Erythroblast (primary cell): ENCODE measurements around the gene PAK5.

ENCODE experiments used
- GATA1 ChIP-seq: IDR thresholded peaks from 2 replicates; pipeline ENCODE4 v1.6.1; 2011; ENCODE audit warnings: low read depth, mild to moderate bottlenecking, control low read depth, low read length, moderate library complexity
- POLR2A ChIP-seq: IDR thresholded peaks from 2 replicates; pipeline ENCODE4 v1.6.1; 2011; ENCODE audit warnings: mild to moderate bottlenecking, low read length

DNA sequence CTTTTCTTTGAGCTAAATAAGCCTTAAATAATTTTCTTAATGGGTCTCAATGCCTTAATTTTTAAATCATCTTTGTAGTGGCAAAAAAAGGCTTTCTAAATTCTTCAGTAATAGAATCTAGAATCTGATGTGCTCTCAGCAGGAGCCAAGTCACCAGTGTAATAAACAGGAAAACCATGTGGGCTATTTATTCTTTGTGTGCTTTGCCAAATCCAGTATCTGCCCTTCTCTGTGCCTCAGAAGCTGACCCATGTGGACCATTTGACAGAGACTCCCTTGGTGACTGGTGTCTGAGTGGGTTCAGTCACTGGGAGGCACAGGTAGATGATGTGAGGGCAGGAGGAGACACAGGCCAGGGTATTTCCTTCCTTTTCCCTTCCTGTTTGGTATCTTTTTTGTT is 152.9 kb downstream of the PAK5 start:
- TF ChIP-seq POLR2A = no peak
- TF ChIP-seq GATA1 = no peak
